ENCODE measurements around the gene HORMAD1.
"Not testable (repeated sequence)": the region's sequence is repeated elsewhere in the genome, so short reads cannot be mapped to it uniquely, and the experiment has no call there.

HORMAD1 gene

GRCh38 chr1:150696995-150697927, 23.4 kb downstream of the HORMAD1 start, which contains the start of gene GOLPH3L:
Gene GOLPH3L, minus strand, starts transcription at chr1:150697154. Its CDS starts 2,316 bp downstream, at chr1:150694838.
- DNase-seq, result peak; percentile 85 to 86

GRCh38 chr1:150696590-150696989, 24.1 kb downstream of the HORMAD1 start:
- DNase-seq, result no peak

- no peak for DNase-seq
These were observed 24.5 kb downstream of the HORMAD1 start for GRCh38 chr1:150696162-150696561.

- no peak for DNase-seq
These were observed 25.1 kb downstream of the HORMAD1 start for GRCh38 chr1:150695561-150695960.

- no peak for DNase-seq
These were observed 28.0 kb downstream of the HORMAD1 start for GRCh38 chr1:150692720-150693119.

GRCh38 chr1:150688763-150689162, 31.9 kb downstream of the HORMAD1 start:
- DNase-seq, result no peak

GRCh38 chr1:150686275-150686674, 34.4 kb downstream of the HORMAD1 start:
- no peak for DNase-seq

- DNase-seq, result no peak
These were observed 36.8 kb downstream of the HORMAD1 start for GRCh38 chr1:150683914-150684313.

- no peak for DNase-seq
These were observed 41.7 kb downstream of the HORMAD1 start for GRCh38 chr1:150678988-150679387.

GRCh38 chr1:150674881-150675280, 45.8 kb downstream of the HORMAD1 start:
- no peak for DNase-seq

- DNase-seq, result no peak
These were observed 57.4 kb downstream of the HORMAD1 start for GRCh38 chr1:150663321-150663720.

GRCh38 chr1:150662811-150663210, 57.9 kb downstream of the HORMAD1 start:
- no peak for DNase-seq

- DNase-seq, result no peak
These were observed 59.5 kb downstream of the HORMAD1 start for GRCh38 chr1:150661156-150661555.

- DNase-seq, result no peak
These were observed 60.1 kb downstream of the HORMAD1 start for GRCh38 chr1:150660584-150660983.

- not testable (repeated sequence) for DNase-seq
These were observed 63.6 kb downstream of the HORMAD1 start for GRCh38 chr1:150657064-150657463.

GRCh38 chr1:150654635-150655034, 66.1 kb downstream of the HORMAD1 start:
- not testable (repeated sequence) for DNase-seq

- no peak for DNase-seq
These were observed 70.5 kb downstream of the HORMAD1 start for GRCh38 chr1:150650193-150650592.

GRCh38 chr1:150649441-150650075, 71.1 kb downstream of the HORMAD1 start:
- no peak for DNase-seq

Measured in inflammatory macrophage (primary cell).